HG03571 (cell line): ENCODE measurements around the gene MB21D2.
"Not testable (repeated sequence)": the region's sequence is repeated elsewhere in the genome, so short reads cannot be mapped to it uniquely, and the experiment has no call there.

Experiments used
- ATAC-seq: cut with Tn5 transposase; IDR thresholded peaks from one replicate; pipeline ENCODE4 v1.9.1; 2021; ENCODE audit not compliant: unreplicated experiment

MB21D2 gene

GRCh38 chr3:192812743-192813383 is 104.8 kb downstream of the MB21D2 start:
- no peak for ATAC-seq

- no peak for ATAC-seq
These were observed 111.9 kb downstream of the MB21D2 start for GRCh38 chr3:192805711-192806110.

GRCh38 chr3:192804502-192804901 is 113.2 kb downstream of the MB21D2 start:
- ATAC-seq, result no peak

- peak; percentile 83 for ATAC-seq
These were observed 114.4 kb downstream of the MB21D2 start for GRCh38 chr3:192802957-192803899.

- ATAC-seq, result no peak
These were observed 115.7 kb downstream of the MB21D2 start for GRCh38 chr3:192801985-192802384.

- ATAC-seq, result no peak
These were observed 117.9 kb downstream of the MB21D2 start for GRCh38 chr3:192799721-192800120.

- no peak for ATAC-seq
These were observed 122.6 kb downstream of the MB21D2 start for GRCh38 chr3:192795021-192795420.

- no peak for ATAC-seq
These were observed 123.4 kb downstream of the MB21D2 start for GRCh38 chr3:192794216-192794615.

- not testable (repeated sequence) for ATAC-seq
These were observed 128.7 kb downstream of the MB21D2 start for GRCh38 chr3:192788816-192789515.

GRCh38 chr3:192778508-192778907 is 139.1 kb downstream of the MB21D2 start:
- ATAC-seq, result no peak

- ATAC-seq, result not testable (repeated sequence)
These were observed 143.3 kb downstream of the MB21D2 start for GRCh38 chr3:192774341-192774740.

GRCh38 chr3:192772240-192772894 is 145.3 kb downstream of the MB21D2 start:
- ATAC-seq, result no peak

GRCh38 chr3:192758654-192759053 is 159.0 kb downstream of the MB21D2 start:
- ATAC-seq, result no peak

GRCh38 chr3:192751148-192751547 is 166.5 kb downstream of the MB21D2 start:
- ATAC-seq, result no peak

- no peak for ATAC-seq
These were observed 167.5 kb downstream of the MB21D2 start for GRCh38 chr3:192750201-192750600.

- no peak for ATAC-seq
These were observed 169.9 kb downstream of the MB21D2 start for GRCh38 chr3:192747746-192748145.

GRCh38 chr3:192747145-192747544 is 170.5 kb downstream of the MB21D2 start:
- ATAC-seq, result no peak
